Muscle of leg (tissue), 11 donors: ENCODE measurements around the gene GRXCR2. TPM values are rescaled to one million over a fixed set of nuclear protein-coding genes. Genes with fewer than 3 reads are reported as not detected.

Source experiments
- DNase-seq: peaks from one replicate; pipeline ENCODE4 v3.0.0; 2013
- H3K27ac ChIP-seq: one replicate; pipeline ENCODE4 v1.5.1; 2013; ENCODE audit warnings: mild to moderate bottlenecking, low read length, control low read depth
- H3K27me3 ChIP-seq: one replicate; pipeline ENCODE4 v1.6.1; 2013; ENCODE audit warnings: low read length; ENCODE audit not compliant: control insufficient read depth, insufficient read depth
- H3K36me3 ChIP-seq: one replicate; pipeline ENCODE4 v1.6.1; 2013; ENCODE audit warnings: low read length; ENCODE audit not compliant: control insufficient read depth, insufficient read depth
- H3K4me1 ChIP-seq: one replicate; pipeline ENCODE4 v1.6.1; 2013; ENCODE audit warnings: low read length; ENCODE audit not compliant: control insufficient read depth, insufficient read depth
- H3K4me3 ChIP-seq: one replicate; pipeline ENCODE4 v1.5.1; 2013; ENCODE audit warnings: low read length, control low read depth
- H3K9me3 ChIP-seq: replicated peaks from 2 replicates; pipeline ENCODE4 v1.6.1; 2013; ENCODE audit warnings: low read depth, low read length; ENCODE audit not compliant: control insufficient read depth
- WGBS: methylation state at CpG from one replicate; pipeline ENCODE4 v1.1.5; 2013; ENCODE audit warnings: missing lambda C conversion rate; ENCODE audit not compliant: insufficient coverage; 5-methylcytosine and 5-hydroxymethylcytosine counted together
- polyA plus RNA-seq, 8 donors: library from polyadenylated mRNA; unstranded; fragments of 120-200 nt; gene quantifications; one replicate each; pipeline versions ENCODE4 v1.2.1 to v1.2.3, GENCODE V29; 2013; ENCODE audit warnings: inconsistent platforms in 1 of 8, low replicate concordance in 1 of 8; ENCODE audit not compliant: insufficient read length in 8 of 8, insufficient read depth in 1 of 8
- total RNA-seq: library from RNA; stranded (reverse); fragments of 120-200 nt; gene quantifications from one replicate; pipeline ENCODE4 v1.2.4, GENCODE V29; 2013

GRXCR2 gene
- total and polyA plus RNA-seq, 9 donors = 0.05 TPM; not detected in 8

GRCh38 chr5:145826895-145827674 is 45.7 kb downstream of the GRXCR2 start:
- no peaks in the 10 kb centered on the region for H3K4me1 ChIP-seq
- H3K27me3 ChIP-seq = no peaks in the 10 kb centered on the region
- no peaks in the 10 kb centered on the region for H3K9me3 ChIP-seq
- no peak overlapping the region for H3K27ac ChIP-seq
- 60% methylated on average over 3 of the region's 8 CpGs for WGBS
- no peak overlapping the region for H3K4me3 ChIP-seq
- no peaks in the 10 kb centered on the region for H3K36me3 ChIP-seq
- peak; percentile 10 for DNase-seq

- DNase-seq = peak; percentile 66
- Histone ChIP-seq H3K27ac (no peak overlapping the region), H3K36me3 (no peaks in the 10 kb centered on the region), H3K4me3 (no peak overlapping the region), H3K27me3 (no peaks in the 10 kb centered on the region), H3K9me3 (no peaks in the 10 kb centered on the region), H3K4me1 (no peaks in the 10 kb centered on the region)
- WGBS = no CpG with 5 or more reads among the region's 3 CpGs
Measured at GRCh38 chr5:145825751-145826180, 47.0 kb downstream of the GRXCR2 start.

GRCh38 chr5:145824040-145824439 is 48.8 kb downstream of the GRXCR2 start:
- no peaks in the 10 kb centered on the region for H3K36me3 ChIP-seq
- H3K27me3 ChIP-seq = no peaks in the 10 kb centered on the region
- H3K4me3 ChIP-seq = no peak overlapping the region
- no peaks in the 10 kb centered on the region for H3K4me1 ChIP-seq
- no CpG with 5 or more reads among the region's 4 CpGs for WGBS
- peak; percentile 31 for DNase-seq
- no peak overlapping the region for H3K27ac ChIP-seq
- H3K9me3 ChIP-seq = no peaks in the 10 kb centered on the region

GRCh38 chr5:145818604-145819003 is 54.2 kb downstream of the GRXCR2 start:
- H3K4me1 ChIP-seq = no peaks in the 10 kb centered on the region
- H3K9me3 ChIP-seq = no peaks in the 10 kb centered on the region
- H3K27me3 ChIP-seq = no peaks in the 10 kb centered on the region
- H3K27ac ChIP-seq = no peak overlapping the region
- WGBS = no CpG with 5 or more reads among the region's 4 CpGs
- H3K4me3 ChIP-seq = no peak overlapping the region
- no peak for DNase-seq
- no peaks in the 10 kb centered on the region for H3K36me3 ChIP-seq

GRCh38 chr5:145812877-145813276 is 59.9 kb downstream of the GRXCR2 start:
- no peak for DNase-seq
- Histone ChIP-seq H3K9me3 (no peaks in the 10 kb centered on the region), H3K4me3 (no peak overlapping the region), H3K36me3 (no peaks in the 10 kb centered on the region), H3K27ac (no peak overlapping the region), H3K4me1 (no peaks in the 10 kb centered on the region), H3K27me3 (no peaks in the 10 kb centered on the region)
- WGBS = 43% methylated on average over 1 of the region's 1 CpG

GRCh38 chr5:145811834-145812625 is 60.8 kb downstream of the GRXCR2 start:
- DNase-seq = peak; percentile 26
- WGBS = no CpG with 5 or more reads among the region's 3 CpGs
- no peaks in the 10 kb centered on the region for H3K27me3 ChIP-seq
- no peaks in the 10 kb centered on the region for H3K36me3 ChIP-seq
- H3K27ac ChIP-seq = no peak overlapping the region
- no peaks in the 10 kb centered on the region for H3K9me3 ChIP-seq
- H3K4me3 ChIP-seq = no peak overlapping the region
- H3K4me1 ChIP-seq = no peaks in the 10 kb centered on the region

Other genes with a start within 250 kb of the GRXCR2 start
- gene PRELID2, start 37.7 kb downstream of the GRXCR2 start, total RNA-seq = 20.1 TPM
- 1 to 10 TPM; 2.1 to 3.7 (median 2.9) TPM for gene PRELID2, start 37.7 kb downstream of the GRXCR2 start, polyA plus RNA-seq
- gene SH3RF2, start 63.6 kb upstream of the GRXCR2 start, total RNA-seq = 4.4 TPM
- 10 to 100 TPM in 2 of 8 donors, 1 to 10 TPM in 6; 3.8 to 12.9 (median 8.2) TPM for gene SH3RF2, start 63.6 kb upstream of the GRXCR2 start, polyA plus RNA-seq
- 0.18 TPM for gene PLAC8L1, start 232.6 kb upstream of the GRXCR2 start, total RNA-seq
- gene PLAC8L1, start 232.6 kb upstream of the GRXCR2 start, polyA plus RNA-seq = 1 to 10 TPM in 3 of 8 donors, under 1 TPM in 5; 0.41 to 1.3 (median 0.52) TPM